ENCODE data around the gene ODF4. TPM values are rescaled to one million over a fixed set of nuclear protein-coding genes. Genes with fewer than 3 reads are reported as not detected.

ODF4 gene
- total RNA-seq, 1 experiment from 2014 or later = not detected

DNA sequence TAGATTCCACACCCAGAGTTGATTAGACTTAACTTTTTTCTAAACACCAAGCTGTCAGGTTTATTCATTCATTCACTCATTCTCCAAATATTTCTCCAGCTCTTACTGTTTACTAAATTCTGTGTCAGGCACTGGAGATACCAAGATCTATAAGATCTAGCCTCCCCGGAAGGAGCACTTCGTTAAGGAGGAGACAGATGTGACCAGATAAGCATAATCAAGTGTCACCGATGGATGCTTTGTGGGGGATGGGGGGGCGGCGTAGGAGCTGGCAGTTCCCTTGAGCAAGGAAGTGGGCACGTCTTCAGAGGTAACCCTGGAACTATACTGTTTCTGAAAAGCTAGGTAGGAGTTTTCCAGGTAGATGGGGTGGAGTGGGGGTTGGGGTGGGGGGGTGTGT, 47.2 kb downstream of the ODF4 start (continued):
- TF ChIP-seq, protein P1, sequence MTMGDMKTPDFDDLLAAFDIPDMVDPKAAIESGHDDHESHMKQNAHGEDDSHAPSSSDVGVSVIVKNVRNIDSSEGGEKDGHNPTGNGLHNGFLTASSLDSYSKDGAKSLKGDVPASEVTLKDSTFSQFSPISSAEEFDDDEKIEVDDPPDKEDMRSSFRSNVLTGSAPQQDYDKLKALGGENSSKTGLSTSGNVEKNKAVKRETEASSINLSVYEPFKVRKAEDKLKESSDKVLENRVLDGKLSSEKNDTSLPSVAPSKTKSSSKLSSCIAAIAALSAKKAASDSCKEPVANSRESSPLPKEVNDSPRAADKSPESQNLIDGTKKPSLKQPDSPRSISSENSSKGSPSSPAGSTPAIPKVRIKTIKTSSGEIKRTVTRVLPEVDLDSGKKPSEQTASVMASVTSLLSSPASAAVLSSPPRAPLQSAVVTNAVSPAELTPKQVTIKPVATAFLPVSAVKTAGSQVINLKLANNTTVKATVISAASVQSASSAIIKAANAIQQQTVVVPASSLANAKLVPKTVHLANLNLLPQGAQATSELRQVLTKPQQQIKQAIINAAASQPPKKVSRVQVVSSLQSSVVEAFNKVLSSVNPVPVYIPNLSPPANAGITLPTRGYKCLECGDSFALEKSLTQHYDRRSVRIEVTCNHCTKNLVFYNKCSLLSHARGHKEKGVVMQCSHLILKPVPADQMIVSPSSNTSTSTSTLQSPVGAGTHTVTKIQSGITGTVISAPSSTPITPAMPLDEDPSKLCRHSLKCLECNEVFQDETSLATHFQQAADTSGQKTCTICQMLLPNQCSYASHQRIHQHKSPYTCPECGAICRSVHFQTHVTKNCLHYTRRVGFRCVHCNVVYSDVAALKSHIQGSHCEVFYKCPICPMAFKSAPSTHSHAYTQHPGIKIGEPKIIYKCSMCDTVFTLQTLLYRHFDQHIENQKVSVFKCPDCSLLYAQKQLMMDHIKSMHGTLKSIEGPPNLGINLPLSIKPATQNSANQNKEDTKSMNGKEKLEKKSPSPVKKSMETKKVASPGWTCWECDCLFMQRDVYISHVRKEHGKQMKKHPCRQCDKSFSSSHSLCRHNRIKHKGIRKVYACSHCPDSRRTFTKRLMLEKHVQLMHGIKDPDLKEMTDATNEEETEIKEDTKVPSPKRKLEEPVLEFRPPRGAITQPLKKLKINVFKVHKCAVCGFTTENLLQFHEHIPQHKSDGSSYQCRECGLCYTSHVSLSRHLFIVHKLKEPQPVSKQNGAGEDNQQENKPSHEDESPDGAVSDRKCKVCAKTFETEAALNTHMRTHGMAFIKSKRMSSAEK (CRISPR knock-in tag; IDR thresholded peaks at IDR 0.05; ENCODE audit: borderline replicate concordance) = no peak

DNA sequence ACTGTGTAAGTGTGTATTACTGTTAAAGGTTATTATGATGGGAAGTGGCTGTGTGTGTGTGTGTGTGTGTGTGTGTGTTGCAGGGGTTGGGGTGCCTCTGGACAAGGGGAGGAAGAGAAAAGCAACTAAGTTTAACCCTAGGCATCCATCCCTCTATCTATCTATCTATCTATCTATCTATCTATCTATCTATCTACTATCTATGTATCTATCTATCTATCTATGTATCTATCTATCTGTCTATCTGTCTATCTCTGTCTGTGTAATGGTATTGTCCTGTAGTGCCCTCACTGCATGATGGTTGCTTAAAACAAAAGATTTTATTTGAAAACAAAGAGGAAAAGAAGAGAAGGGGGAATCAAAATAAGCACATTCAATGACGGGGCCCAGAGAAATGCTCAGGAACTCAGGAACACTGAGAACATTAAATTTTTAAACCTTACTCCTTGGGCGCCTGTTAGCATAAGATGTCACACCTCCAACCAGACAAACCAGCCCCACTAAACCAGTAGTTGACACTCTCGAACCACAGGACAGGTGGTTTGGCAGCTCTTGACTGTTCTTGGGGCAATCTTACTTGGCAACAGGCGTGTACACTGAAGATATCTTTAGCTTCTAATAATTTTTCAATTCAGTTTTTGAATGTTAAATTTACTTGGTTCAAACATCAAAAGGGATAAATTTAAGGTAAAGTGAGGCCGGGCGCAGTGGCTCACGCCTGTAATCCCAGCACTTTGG, 48.4 kb downstream of the ODF4 start:
- ChIA-PET CTCF (interaction anchor here (0.8 to 1.6 kb wide), 2 partner anchors 22 kb away, joined by 3 to 5 read pairs; no protein-coding TSS in a partner anchor), POLR2A (no interaction called here)
- Mint-ChIP-seq H3K27ac (no peak overlapping the region), H3K4me3 (no peak overlapping the region), H3K27me3 (ENCODE audit: low read depth) (no peaks in the 10 kb centered on the region), H3K36me3 (no peaks in the 10 kb centered on the region), H3K4me1 (peaks cover 25% of the 10 kb centered on the region), H3K9me3 (no peaks in the 10 kb centered on the region)
- no peak for ATAC-seq
- no peak for DNase-seq (ENCODE audit: low spot score)
- TF ChIP-seq IRF2 (CRISPR knock-in tag; IDR thresholded peaks at IDR 0.05; ENCODE audit: borderline replicate concordance, low read depth) (no peak), SMAD4 (CRISPR knock-in tag; IDR thresholded peaks at IDR 0.05) (no peak), EMX1 (CRISPR knock-in tag; IDR thresholded peaks at IDR 0.05) (no peak), MXD4 (CRISPR knock-in tag; IDR thresholded peaks at IDR 0.05; ENCODE audit: borderline replicate concordance) (no peak), SP1 (CRISPR knock-in tag; conservative IDR thresholded peaks at IDR 0.05) (no peak), ZNF121 (CRISPR knock-in tag; IDR thresholded peaks at IDR 0.05) (no peak), ZNF219 (CRISPR knock-in tag; IDR thresholded peaks at IDR 0.05; ENCODE audit: borderline replicate concordance) (no peak), ZBTB21 (CRISPR knock-in tag; IDR thresholded peaks at IDR 0.05; ENCODE audit: borderline replicate concordance) (no peak), ZNF416 (CRISPR knock-in tag; IDR thresholded peaks at IDR 0.05) (no peak), GTF2I (CRISPR knock-in tag; conservative IDR thresholded peaks at IDR 0.05) (no peak), JAZF1 (CRISPR knock-in tag; IDR thresholded peaks at IDR 0.05) (no peak)
- TF ChIP-seq, protein P2, sequence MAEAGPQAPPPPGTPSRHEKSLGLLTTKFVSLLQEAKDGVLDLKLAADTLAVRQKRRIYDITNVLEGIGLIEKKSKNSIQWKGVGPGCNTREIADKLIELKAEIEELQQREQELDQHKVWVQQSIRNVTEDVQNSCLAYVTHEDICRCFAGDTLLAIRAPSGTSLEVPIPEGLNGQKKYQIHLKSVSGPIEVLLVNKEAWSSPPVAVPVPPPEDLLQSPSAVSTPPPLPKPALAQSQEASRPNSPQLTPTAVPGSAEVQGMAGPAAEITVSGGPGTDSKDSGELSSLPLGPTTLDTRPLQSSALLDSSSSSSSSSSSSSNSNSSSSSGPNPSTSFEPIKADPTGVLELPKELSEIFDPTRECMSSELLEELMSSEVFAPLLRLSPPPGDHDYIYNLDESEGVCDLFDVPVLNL (CRISPR knock-in tag; IDR thresholded peaks at IDR 0.05; ENCODE audit: borderline replicate concordance, low read depth) = no peak
- TF ChIP-seq, protein P3, sequence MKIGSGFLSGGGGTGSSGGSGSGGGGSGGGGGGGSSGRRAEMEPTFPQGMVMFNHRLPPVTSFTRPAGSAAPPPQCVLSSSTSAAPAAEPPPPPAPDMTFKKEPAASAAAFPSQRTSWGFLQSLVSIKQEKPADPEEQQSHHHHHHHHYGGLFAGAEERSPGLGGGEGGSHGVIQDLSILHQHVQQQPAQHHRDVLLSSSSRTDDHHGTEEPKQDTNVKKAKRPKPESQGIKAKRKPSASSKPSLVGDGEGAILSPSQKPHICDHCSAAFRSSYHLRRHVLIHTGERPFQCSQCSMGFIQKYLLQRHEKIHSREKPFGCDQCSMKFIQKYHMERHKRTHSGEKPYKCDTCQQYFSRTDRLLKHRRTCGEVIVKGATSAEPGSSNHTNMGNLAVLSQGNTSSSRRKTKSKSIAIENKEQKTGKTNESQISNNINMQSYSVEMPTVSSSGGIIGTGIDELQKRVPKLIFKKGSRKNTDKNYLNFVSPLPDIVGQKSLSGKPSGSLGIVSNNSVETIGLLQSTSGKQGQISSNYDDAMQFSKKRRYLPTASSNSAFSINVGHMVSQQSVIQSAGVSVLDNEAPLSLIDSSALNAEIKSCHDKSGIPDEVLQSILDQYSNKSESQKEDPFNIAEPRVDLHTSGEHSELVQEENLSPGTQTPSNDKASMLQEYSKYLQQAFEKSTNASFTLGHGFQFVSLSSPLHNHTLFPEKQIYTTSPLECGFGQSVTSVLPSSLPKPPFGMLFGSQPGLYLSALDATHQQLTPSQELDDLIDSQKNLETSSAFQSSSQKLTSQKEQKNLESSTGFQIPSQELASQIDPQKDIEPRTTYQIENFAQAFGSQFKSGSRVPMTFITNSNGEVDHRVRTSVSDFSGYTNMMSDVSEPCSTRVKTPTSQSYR (CRISPR knock-in tag; IDR thresholded peaks at IDR 0.05) = no peak
- TF ChIP-seq, protein P4, sequence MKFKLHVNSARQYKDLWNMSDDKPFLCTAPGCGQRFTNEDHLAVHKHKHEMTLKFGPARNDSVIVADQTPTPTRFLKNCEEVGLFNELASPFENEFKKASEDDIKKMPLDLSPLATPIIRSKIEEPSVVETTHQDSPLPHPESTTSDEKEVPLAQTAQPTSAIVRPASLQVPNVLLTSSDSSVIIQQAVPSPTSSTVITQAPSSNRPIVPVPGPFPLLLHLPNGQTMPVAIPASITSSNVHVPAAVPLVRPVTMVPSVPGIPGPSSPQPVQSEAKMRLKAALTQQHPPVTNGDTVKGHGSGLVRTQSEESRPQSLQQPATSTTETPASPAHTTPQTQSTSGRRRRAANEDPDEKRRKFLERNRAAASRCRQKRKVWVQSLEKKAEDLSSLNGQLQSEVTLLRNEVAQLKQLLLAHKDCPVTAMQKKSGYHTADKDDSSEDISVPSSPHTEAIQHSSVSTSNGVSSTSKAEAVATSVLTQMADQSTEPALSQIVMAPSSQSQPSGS (CRISPR knock-in tag; IDR thresholded peaks at IDR 0.05; ENCODE audit: borderline replicate concordance, low read depth) = no peak
- TF ChIP-seq, protein P5, sequence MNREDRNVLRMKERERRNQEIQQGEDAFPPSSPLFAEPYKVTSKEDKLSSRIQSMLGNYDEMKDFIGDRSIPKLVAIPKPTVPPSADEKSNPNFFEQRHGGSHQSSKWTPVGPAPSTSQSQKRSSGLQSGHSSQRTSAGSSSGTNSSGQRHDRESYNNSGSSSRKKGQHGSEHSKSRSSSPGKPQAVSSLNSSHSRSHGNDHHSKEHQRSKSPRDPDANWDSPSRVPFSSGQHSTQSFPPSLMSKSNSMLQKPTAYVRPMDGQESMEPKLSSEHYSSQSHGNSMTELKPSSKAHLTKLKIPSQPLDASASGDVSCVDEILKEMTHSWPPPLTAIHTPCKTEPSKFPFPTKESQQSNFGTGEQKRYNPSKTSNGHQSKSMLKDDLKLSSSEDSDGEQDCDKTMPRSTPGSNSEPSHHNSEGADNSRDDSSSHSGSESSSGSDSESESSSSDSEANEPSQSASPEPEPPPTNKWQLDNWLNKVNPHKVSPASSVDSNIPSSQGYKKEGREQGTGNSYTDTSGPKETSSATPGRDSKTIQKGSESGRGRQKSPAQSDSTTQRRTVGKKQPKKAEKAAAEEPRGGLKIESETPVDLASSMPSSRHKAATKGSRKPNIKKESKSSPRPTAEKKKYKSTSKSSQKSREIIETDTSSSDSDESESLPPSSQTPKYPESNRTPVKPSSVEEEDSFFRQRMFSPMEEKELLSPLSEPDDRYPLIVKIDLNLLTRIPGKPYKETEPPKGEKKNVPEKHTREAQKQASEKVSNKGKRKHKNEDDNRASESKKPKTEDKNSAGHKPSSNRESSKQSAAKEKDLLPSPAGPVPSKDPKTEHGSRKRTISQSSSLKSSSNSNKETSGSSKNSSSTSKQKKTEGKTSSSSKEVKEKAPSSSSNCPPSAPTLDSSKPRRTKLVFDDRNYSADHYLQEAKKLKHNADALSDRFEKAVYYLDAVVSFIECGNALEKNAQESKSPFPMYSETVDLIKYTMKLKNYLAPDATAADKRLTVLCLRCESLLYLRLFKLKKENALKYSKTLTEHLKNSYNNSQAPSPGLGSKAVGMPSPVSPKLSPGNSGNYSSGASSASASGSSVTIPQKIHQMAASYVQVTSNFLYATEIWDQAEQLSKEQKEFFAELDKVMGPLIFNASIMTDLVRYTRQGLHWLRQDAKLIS (CRISPR knock-in tag; IDR thresholded peaks at IDR 0.05; ENCODE audit: borderline replicate concordance) = no peak
- TF ChIP-seq, protein P6, sequence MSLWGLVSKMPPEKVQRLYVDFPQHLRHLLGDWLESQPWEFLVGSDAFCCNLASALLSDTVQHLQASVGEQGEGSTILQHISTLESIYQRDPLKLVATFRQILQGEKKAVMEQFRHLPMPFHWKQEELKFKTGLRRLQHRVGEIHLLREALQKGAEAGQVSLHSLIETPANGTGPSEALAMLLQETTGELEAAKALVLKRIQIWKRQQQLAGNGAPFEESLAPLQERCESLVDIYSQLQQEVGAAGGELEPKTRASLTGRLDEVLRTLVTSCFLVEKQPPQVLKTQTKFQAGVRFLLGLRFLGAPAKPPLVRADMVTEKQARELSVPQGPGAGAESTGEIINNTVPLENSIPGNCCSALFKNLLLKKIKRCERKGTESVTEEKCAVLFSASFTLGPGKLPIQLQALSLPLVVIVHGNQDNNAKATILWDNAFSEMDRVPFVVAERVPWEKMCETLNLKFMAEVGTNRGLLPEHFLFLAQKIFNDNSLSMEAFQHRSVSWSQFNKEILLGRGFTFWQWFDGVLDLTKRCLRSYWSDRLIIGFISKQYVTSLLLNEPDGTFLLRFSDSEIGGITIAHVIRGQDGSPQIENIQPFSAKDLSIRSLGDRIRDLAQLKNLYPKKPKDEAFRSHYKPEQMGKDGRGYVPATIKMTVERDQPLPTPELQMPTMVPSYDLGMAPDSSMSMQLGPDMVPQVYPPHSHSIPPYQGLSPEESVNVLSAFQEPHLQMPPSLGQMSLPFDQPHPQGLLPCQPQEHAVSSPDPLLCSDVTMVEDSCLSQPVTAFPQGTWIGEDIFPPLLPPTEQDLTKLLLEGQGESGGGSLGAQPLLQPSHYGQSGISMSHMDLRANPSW (CRISPR knock-in tag; conservative IDR thresholded peaks at IDR 0.05; ENCODE audit: low read depth) = no peak

Data from WTC11 (cell line).